Liver (tissue), 3 donors: ENCODE data around the gene SGO1.

Experiments
- FOXA1 ChIP-seq: IDR thresholded peaks from 2 replicates; pipeline ENCODE4 v1.6.1; 2016; ENCODE audit warnings: antibody characterized with exemption
- GABPA ChIP-seq, 2 donors: IDR thresholded peaks in 1 of 2; conservative IDR thresholded peaks in 1 of 2; 2 replicates each; pipeline ENCODE4 v1.6.1; 2016; ENCODE audit warnings: antibody characterized with exemption in 2 of 2, mild to moderate bottlenecking in 1 of 2, moderate library complexity in 1 of 2
- HNF4G ChIP-seq: IDR thresholded peaks from 2 replicates; pipeline ENCODE4 v1.6.1; 2016; ENCODE audit warnings: antibody characterized with exemption
- MAX ChIP-seq: IDR thresholded peaks from 2 replicates; pipeline ENCODE4 v1.6.1; 2016; ENCODE audit warnings: antibody characterized with exemption
- RAD21 ChIP-seq, 2 donors: IDR thresholded peaks; 2 replicates each; pipeline ENCODE4 v1.6.1; 2016; ENCODE audit warnings: antibody characterized with exemption in 2 of 2, mild to moderate bottlenecking in 2 of 2
- SP1 ChIP-seq: IDR thresholded peaks from 2 replicates; pipeline ENCODE4 v1.6.1; 2018; ENCODE audit warnings: antibody characterized with exemption, mild to moderate bottlenecking
- TAF1 ChIP-seq: conservative IDR thresholded peaks from 2 replicates; pipeline ENCODE4 v1.6.1; 2016; ENCODE audit warnings: antibody characterized with exemption, mild to moderate bottlenecking
- YY1 ChIP-seq: IDR thresholded peaks from 2 replicates; pipeline ENCODE4 v1.6.1; 2016; ENCODE audit warnings: antibody characterized with exemption, mild to moderate bottlenecking
- TF ChIP-seq, protein P1 (sequence below): fragments of 150-350 bp; IDR thresholded peaks from 2 replicates; pipeline ENCODE4 v1.5.1; 2017; ENCODE audit warnings: improper control_type of control experiment, low read depth, low read length; ENCODE audit not compliant: missing input control
- TF ChIP-seq, protein P2 (sequence below): IDR thresholded peaks from 2 replicates; pipeline ENCODE4 v1.6.1; 2016; ENCODE audit warnings: antibody characterized with exemption
- TF ChIP-seq, protein P3 (sequence below): IDR thresholded peaks from 2 replicates; pipeline ENCODE4 v1.6.1; 2016; ENCODE audit warnings: antibody characterized with exemption, mild to moderate bottlenecking
- donor health status: healthy.
- donor health status: healthy.

DNA sequence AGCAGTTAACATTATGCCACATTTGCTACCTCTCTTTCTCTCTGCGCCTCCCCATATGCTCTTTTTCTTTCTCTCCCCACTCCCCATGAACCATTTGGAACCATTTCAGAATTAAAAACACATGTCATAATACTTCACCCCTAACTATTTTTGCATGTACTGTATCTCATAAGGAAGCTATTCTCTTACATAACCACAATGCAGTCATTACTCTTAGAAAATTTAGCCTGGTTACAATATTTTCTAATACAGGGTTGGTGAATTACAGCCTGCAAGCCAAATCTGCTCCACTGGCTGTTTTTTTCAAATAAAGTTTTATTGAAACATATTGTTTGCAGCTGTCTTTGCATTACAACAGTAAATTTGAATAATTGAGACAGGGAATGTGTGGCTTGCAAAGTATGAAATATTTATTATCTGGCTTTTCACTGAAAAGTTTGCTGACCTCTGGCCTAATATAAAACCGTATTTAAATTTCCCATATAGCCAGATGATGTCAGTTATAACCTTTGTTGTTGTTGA is 62.8 kb downstream of the SGO1 start:
- TF ChIP-seq, protein P1, sequence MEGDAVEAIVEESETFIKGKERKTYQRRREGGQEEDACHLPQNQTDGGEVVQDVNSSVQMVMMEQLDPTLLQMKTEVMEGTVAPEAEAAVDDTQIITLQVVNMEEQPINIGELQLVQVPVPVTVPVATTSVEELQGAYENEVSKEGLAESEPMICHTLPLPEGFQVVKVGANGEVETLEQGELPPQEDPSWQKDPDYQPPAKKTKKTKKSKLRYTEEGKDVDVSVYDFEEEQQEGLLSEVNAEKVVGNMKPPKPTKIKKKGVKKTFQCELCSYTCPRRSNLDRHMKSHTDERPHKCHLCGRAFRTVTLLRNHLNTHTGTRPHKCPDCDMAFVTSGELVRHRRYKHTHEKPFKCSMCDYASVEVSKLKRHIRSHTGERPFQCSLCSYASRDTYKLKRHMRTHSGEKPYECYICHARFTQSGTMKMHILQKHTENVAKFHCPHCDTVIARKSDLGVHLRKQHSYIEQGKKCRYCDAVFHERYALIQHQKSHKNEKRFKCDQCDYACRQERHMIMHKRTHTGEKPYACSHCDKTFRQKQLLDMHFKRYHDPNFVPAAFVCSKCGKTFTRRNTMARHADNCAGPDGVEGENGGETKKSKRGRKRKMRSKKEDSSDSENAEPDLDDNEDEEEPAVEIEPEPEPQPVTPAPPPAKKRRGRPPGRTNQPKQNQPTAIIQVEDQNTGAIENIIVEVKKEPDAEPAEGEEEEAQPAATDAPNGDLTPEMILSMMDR: no peak
- TF ChIP-seq TAF1: no peak
- TF ChIP-seq, protein P2, sequence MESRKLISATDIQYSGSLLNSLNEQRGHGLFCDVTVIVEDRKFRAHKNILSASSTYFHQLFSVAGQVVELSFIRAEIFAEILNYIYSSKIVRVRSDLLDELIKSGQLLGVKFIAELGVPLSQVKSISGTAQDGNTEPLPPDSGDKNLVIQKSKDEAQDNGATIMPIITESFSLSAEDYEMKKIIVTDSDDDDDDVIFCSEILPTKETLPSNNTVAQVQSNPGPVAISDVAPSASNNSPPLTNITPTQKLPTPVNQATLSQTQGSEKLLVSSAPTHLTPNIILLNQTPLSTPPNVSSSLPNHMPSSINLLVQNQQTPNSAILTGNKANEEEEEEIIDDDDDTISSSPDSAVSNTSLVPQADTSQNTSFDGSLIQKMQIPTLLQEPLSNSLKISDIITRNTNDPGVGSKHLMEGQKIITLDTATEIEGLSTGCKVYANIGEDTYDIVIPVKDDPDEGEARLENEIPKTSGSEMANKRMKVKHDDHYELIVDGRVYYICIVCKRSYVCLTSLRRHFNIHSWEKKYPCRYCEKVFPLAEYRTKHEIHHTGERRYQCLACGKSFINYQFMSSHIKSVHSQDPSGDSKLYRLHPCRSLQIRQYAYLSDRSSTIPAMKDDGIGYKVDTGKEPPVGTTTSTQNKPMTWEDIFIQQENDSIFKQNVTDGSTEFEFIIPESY: no peak
- no peak for TF ChIP-seq HNF4G
- TF ChIP-seq MAX: no peak
- TF ChIP-seq, protein P3, sequence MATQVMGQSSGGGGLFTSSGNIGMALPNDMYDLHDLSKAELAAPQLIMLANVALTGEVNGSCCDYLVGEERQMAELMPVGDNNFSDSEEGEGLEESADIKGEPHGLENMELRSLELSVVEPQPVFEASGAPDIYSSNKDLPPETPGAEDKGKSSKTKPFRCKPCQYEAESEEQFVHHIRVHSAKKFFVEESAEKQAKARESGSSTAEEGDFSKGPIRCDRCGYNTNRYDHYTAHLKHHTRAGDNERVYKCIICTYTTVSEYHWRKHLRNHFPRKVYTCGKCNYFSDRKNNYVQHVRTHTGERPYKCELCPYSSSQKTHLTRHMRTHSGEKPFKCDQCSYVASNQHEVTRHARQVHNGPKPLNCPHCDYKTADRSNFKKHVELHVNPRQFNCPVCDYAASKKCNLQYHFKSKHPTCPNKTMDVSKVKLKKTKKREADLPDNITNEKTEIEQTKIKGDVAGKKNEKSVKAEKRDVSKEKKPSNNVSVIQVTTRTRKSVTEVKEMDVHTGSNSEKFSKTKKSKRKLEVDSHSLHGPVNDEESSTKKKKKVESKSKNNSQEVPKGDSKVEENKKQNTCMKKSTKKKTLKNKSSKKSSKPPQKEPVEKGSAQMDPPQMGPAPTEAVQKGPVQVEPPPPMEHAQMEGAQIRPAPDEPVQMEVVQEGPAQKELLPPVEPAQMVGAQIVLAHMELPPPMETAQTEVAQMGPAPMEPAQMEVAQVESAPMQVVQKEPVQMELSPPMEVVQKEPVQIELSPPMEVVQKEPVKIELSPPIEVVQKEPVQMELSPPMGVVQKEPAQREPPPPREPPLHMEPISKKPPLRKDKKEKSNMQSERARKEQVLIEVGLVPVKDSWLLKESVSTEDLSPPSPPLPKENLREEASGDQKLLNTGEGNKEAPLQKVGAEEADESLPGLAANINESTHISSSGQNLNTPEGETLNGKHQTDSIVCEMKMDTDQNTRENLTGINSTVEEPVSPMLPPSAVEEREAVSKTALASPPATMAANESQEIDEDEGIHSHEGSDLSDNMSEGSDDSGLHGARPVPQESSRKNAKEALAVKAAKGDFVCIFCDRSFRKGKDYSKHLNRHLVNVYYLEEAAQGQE: no peak
- TF ChIP-seq GABPA (IDR thresholded peaks at IDR 0.05 in 1 of 2, conservative IDR thresholded peaks at IDR 0.05 in 1 of 2): no peak
- TF ChIP-seq RAD21 (IDR thresholded peaks at IDR 0.05): no peak
- no peak for TF ChIP-seq SP1
- no peak for TF ChIP-seq YY1
- TF ChIP-seq FOXA1: no peak
